ENCODE data around the gene KIF27. TPM values are rescaled to one million over a fixed set of nuclear protein-coding genes. Genes with fewer than 3 reads are reported as not detected.
"Not testable (repeated sequence)": the region's sequence is repeated elsewhere in the genome, so short reads cannot be mapped to it uniquely, and the experiment has no call there.

KIF27 gene, protein sequence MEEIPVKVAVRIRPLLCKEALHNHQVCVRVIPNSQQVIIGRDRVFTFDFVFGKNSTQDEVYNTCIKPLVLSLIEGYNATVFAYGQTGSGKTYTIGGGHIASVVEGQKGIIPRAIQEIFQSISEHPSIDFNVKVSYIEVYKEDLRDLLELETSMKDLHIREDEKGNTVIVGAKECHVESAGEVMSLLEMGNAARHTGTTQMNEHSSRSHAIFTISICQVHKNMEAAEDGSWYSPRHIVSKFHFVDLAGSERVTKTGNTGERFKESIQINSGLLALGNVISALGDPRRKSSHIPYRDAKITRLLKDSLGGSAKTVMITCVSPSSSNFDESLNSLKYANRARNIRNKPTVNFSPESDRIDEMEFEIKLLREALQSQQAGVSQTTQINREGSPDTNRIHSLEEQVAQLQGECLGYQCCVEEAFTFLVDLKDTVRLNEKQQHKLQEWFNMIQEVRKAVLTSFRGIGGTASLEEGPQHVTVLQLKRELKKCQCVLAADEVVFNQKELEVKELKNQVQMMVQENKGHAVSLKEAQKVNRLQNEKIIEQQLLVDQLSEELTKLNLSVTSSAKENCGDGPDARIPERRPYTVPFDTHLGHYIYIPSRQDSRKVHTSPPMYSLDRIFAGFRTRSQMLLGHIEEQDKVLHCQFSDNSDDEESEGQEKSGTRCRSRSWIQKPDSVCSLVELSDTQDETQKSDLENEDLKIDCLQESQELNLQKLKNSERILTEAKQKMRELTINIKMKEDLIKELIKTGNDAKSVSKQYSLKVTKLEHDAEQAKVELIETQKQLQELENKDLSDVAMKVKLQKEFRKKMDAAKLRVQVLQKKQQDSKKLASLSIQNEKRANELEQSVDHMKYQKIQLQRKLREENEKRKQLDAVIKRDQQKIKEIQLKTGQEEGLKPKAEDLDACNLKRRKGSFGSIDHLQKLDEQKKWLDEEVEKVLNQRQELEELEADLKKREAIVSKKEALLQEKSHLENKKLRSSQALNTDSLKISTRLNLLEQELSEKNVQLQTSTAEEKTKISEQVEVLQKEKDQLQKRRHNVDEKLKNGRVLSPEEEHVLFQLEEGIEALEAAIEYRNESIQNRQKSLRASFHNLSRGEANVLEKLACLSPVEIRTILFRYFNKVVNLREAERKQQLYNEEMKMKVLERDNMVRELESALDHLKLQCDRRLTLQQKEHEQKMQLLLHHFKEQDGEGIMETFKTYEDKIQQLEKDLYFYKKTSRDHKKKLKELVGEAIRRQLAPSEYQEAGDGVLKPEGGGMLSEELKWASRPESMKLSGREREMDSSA (N-terminal part only)
- total RNA-seq, result 2.7 TPM

DNA sequence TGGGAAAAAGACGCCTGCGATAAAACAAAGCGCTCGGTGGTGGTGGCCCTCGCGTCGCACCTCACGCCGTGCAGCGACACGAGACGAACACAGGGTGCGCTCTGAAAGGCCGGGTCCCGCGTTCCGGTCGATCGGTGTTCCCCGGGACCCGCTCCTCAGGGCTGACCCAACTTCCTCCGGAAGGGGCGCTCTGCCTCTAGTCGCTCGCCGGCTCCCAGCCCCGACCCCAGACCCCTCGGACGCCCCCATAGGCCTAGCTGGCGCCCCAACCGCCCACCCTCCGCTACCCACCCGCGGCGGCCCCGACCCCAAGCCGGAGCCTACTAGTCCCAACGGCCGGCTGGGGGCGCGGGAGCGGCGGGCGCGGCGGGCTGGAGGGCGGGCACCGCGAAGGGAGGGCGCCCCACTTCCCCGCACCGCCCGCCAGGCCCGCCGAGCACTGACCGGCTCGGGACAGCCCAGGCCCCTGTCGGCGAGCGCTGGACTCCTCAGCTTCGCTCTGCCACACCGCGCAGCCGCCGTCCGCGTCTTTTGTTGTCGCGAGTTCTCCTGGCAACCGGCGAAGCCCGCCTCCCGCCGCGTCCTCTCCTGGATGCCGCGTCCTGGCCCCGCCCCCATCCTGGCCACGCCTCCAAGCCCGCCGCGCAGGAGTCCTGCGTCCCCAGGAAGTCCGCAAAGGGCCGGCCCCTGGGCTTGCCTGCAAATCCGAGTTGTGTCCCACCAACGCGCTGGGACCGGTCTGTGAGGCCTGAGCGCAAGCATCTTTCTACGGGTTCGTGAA, at the start of gene KIF27:
KIF27 (minus strand) TSS at position 506 of the 781 bp plus-strand sequence. CDS start 5,841 bp downstream, outside the sequence.
- DNase-seq (ENCODE audit: low read depth in 2 of 3, low spot score in 2 of 3), result peak; percentile 76 to 97 (median 96)

DNA sequence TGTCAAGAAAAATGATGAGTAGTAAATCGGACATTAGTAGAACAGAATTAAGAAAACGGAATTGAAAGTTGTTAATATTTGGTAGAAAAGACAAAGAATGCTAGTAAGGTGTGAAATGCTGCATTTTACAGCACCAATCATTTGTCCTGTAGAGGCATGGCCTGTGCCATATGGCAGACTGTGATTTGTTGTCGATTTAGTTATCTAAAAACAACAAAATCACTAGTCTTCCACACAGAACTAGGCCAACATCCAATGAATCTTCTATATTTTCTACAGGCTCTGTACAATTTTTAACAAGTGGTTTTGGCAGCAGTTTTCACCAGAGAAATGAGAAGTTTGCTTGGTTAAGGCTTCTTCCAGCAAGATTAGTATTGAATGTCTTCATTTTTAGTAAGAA, 48.4 kb upstream of the KIF27 start:
- no peak for DNase-seq (ENCODE audit: low read depth in 2 of 3, low spot score in 2 of 3)

DNA sequence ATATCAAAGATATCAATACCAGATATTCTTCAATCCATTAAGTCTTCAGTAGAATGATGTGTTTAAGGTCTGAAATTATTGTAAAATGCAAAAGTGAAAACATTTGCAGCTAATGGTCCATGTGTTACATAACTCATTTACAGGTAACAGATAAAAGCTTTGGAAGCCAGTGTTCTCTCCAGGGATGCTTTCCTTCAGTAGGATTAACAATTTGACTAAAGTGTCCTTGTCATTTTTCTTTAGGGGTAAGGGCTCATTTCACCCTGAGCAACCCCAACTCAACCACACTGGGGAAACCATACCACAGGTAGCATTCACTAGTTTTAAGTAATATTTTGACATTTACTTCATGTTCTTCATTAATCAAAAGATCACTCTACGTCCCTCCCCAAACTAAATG, 45.8 kb upstream of the KIF27 start:
- no peak for DNase-seq (ENCODE audit: low read depth in 2 of 3, low spot score in 2 of 3)

DNA sequence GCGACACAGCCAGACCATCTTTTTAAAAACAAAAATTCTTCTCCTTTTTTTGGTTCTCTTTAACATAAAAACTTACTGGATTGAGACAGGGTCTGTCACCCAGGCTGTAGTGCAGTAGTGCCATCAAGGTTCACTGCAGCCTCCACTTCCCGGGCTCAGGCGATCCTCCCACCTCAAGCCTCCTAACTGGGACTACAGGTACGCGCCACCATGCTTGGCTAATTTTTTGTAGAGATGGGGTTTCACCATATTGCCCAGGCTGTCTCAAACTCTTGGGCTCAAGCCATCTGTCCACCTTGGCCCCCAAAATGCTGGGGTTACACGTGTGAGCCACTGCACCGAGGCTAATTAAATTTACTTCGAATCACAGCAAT, 45.0 kb upstream of the KIF27 start:
- DNase-seq (ENCODE audit: low read depth in 2 of 3, low spot score in 2 of 3), result no peak

DNA sequence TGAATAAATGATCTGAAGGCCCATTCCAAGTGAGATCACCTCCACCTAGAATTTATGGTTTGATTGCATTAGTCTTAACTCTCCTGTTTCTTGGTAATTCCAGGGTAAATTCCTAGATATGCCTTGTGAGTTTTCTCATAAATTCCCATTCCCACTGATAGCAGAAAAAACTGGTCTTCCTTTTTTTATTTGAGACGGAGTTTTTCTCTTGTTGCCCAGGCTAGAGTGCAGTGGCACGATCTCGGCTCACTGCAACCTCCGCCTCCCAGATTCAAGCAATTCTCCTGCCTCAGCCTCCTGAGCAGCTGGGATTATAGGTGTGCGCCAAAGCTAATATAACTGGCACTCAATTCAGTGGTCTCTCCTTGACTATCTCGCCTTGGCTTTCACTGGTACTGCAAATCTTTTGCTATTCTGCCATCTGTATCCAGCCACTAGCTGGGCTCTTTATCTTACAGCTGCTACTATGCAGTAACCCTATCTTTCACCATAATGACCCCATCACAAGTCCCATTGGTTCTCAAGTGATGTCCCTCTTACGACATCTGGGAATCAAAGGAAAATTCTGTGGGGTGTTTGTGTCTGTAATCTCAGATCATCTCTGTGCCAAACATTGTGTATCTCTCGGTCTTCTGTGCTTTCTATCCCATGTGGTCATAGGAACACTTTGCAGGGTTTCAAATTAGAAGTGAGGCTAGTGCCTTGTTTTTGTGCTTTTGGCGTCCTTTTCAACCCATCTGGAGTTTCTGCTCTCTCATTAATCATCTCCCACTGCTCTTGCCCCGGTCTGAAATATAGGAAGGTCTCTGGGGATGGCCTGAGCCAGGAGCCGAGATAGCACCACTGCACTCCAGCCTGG, 44.3 kb upstream of the KIF27 start:
- no peak for DNase-seq (ENCODE audit: low read depth in 2 of 3, low spot score in 2 of 3)

DNA sequence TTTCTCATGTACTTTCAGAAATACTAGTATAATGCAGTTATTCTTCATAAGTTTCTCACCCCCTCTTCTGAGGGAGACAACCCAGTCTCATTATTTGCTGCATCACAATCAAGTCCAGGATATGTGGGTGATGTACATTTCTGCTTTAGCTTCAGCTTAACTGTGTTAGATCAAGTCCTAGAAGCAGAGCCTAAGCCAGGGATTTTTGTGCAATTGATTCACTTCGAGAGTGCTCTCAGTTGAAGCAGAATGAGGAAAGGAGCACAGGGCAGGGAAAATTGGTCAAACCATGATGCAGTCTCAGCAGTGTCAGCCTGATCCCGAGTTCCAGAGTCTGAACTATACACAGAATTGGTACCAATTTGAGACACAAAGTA, 43.7 kb upstream of the KIF27 start:
- DNase-seq (ENCODE audit: low read depth in 2 of 3, low spot score in 2 of 3), result no peak

DNA sequence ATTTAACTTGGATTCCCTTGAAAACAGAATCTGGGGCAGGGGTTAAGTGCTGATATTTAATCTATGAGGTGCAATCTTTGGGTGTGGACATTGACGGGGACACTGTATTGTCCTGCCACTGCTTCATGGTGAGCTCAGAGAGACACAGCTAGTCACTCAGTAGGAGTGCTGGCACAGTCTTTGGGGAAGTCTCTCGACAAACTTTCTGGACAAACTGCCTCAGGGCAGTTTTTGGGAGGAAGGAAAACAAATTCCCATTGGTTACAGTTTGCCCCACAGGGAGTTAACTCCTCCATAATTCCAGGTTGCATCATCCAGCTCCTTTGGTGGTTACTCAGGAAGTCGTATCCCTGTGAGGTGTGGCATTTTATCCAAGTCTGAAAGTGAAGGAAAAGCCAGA, 40.9 kb upstream of the KIF27 start:
- DNase-seq (ENCODE audit: low read depth in 2 of 3, low spot score in 2 of 3), result no peak

DNA sequence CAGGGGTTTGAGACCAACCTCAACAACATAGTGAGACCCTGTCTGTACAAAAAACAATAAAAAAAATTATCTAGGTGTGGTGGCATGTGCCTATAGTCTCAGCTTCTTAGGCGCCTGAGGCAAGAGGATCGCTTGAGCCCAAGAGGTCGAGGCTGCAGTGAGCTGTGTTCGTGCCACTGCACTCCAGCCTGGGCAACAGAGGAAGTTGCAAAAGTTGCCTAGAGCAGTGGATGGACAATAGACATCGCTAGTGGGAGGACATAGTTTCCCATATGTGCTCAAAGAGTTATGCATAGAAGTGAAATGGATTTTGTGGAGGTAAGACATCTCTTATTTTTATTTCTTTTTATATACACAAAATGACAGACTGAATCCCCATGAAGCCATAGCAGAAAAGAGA, 39.8 kb upstream of the KIF27 start:
- DNase-seq (ENCODE audit: low read depth in 2 of 3, low spot score in 2 of 3), result no peak

DNA sequence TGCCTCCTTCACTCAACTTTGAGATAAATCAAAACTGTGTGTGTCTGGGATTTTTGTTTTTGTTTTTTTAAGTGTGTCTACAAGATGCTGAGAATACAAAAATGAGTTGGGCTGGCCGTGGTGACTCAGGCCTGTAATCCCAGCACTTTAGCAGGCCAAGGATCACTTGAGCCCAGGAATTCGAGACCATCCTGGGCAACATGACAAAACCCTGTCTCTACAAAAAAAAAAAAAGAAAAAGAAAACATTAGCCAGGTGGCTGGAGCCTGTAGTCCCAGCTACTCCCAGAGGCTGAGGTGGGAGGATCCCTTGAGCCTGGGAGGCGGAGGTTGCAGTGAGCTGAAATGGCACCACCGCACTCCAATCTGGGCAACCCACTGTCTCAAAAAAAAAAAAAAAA, 37.8 kb upstream of the KIF27 start:
- DNase-seq (ENCODE audit: low read depth in 2 of 3, low spot score in 2 of 3), result no peak

DNA sequence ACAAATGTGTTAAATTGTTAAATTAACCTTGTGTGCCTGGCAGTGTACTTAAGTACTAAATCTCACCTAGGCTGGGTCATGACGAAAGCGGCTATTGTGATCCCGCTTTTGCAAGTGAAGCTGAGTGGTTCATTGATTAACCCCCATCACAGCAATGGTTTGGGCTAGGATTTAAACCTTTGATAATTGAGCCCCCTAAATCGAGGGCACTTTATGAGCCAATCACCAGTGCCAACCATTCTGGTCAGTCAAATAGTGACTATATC, 35.9 kb upstream of the KIF27 start:
- no peak for DNase-seq (ENCODE audit: low read depth in 2 of 3, low spot score in 2 of 3)

DNA sequence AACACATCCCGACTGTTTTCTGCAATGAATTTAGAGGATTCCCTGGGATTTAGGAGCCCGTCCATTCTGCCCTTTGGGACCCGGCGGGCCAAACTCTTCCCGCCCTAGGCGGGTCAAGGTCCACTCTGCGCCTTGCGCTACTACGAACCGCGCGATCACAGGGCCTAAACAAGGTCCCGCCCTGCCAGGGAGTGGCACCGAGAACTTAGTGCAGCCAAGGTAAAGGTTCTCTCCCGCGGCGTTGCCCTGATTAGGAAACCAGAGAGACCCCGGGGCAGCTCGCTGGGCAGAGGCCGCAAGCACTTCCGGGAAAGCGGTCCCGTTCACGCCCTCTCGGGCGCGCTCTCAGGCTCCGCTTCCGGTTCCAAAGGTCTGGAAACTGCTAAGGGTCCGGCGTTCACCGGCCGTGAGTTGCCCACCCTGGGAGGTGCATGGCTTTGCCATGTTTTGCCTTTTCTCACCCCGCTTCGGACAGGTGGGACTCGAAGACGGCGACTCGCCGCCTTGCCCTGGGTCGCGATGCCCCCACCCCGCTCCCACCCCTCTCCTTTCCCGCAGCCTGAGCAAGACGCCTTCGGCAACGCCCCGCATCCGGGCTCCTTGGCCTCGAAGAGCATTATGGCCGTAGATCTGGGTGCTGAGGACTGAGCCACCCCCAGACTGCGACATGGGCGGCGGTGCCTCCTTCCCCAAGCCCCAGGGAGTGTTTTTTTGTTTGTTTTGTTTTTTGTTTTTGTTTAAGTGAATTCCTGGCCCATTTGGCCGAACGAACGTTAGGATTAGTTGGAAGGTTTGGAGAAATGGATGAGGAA, 35.4 kb upstream of the KIF27 start:
- DNase-seq (ENCODE audit: low read depth in 2 of 3, low spot score in 2 of 3), result peak in 2 of 3 donors; percentile 49 to 52

DNA sequence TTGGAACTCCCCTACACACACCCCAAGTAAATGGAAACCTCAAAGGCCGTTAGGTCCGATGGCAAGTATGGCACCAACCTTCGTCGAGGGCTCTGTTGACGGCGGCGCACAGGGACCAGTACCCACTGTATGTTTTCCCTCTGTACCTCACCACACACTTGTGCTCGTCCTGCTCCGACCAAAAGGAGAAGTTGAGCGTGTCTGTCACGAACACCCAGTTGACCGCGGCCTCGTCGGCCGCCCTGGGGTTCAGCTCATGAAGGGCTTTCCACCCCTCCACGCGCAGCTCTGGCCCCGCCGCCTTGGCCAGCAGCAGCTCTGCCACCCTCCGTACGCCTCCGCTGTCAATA, 34.8 kb upstream of the KIF27 start:
- peak in 2 of 3 donors; percentile 62 to 74 for DNase-seq (ENCODE audit: low read depth in 2 of 3, low spot score in 2 of 3)

DNA sequence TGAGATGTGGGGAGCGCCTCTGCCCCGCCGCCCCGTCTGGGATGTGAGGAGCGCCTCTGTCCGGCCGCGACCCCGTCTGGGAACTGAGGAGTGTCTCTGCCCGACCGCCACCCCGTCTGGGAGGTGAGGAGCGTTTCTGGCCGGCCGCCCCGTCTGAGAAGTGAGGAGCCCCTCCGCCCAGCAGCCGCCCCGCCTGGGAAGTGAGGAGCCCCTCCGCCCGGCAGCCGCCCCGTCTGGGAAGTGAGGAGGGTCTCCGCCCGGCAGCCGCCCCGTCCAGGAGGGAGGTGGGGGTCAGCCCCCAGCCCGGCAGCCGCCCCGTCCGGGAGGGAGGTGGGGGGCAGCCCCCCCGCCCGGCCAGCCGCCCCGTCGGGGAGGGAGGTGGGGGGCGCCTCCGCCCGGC, 26.9 kb upstream of the KIF27 start:
- not testable (repeated sequence) for DNase-seq (ENCODE audit: low read depth in 2 of 3, low spot score in 2 of 3)

DNA sequence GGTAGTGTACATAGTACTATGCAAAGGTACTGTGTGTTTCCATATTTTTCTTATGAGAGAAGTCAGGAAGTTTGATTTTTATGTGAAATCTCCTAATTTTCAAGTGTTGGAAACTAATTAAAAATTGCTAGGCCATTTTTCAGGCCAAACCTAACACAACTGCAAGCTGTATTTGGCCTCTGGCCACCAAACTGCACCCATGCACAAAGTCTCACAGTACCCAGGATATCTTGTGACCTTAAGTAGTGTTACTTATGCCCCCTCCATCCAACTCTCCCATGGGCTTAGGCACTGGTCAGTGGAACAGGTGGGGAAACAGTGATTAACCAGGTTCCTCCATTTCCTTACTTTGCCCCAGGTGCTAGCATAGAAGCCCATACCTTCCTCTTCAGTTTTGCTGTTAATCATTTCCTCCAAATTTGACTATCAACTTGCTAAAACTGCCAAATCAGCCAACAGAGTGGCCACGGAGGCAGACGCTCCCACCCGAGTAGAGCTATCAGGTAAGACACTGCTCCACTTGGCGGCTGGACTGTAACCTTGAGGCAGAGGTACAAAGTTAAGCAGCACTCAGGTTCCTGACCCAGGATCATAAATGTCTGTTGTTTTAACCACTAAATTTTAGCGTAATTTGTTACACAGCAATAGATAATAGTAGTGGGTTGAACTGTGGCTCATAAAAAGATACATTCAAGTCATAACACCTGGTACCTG, 19.5 kb upstream of the KIF27 start:
- DNase-seq (ENCODE audit: low read depth in 2 of 3, low spot score in 2 of 3), result no peak

DNA sequence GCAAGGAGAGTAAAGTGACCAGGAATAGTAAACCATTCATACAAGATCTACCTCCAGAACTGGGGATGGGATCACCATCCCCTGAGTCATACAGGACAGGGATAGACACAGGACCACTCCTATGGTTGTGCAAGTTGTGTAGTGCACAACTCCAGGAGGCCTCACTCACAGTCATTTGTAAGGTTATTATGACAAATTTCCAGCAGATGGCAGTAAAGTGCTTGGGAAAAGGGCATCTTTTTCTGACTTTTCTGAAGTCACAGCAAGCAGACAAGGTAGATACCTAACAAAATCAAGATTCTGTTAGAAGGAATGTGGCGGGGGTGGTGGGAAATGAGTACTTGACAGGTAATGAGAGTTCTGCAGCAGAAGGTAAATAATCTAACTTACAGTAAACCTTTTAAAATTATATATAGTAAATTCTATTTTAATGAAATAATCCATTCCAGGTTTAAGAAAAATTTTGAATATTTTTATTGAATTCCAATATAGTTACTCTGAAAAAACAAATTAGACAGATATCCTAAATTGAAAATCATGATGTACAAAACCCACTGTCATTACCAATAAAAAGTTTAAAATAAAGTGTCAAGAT, 16.7 kb upstream of the KIF27 start:
- DNase-seq (ENCODE audit: low read depth in 2 of 3, low spot score in 2 of 3), result peak; percentile 44 to 84 (median 56)

DNA sequence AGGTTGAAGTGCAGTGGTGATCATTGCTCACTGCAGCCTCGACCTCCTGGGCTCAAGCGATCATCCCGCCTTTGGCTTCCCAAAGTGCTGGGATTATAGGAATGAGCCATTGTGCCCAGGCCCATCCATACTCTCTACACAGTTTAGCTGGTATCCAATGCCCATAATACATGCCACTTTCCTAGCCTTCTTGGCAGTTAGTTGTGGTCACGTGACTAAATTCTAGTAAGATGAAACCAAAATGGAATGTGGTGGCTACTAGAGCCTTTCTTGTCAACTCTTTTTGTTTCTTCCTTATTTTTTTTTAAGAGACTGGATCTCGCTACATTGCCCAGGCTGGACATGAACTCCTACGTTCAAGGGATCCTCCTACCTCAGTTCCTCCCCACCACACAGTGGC, 15.3 kb upstream of the KIF27 start:
- no peak for DNase-seq (ENCODE audit: low read depth in 2 of 3, low spot score in 2 of 3)

DNA sequence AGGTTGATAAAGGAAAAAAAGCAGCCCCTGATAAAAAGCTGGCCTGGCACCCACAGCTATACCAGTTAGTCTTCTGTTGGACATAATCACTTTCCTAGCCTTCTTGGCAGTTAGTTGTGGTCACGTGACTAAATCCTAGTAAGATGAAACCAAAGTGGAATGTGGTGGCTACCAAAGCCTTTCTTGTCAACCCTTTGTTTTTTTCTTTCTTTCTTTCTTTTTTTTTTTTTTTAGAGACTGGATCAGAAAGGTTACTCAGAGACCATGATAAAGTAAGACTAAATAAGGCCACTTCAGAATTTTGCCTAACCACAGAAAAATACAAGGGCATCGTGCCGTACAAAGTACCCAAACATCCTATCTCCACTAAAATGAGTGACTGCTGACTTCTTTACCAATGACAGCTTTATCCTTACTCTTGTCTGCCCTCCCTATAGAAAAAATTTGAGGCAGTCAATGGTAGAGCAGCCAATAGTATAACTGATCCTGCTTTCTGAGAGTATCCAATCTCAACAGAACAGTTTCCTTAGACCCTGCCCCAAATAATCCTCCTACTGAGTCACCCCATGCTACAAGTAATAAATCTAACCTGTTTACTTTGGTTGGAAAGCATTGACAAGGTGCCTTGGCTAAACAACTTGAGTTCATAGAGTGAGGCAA, 14.2 kb upstream of the KIF27 start:
- no peak for DNase-seq (ENCODE audit: low read depth in 2 of 3, low spot score in 2 of 3)

Measured in hematopoietic multipotent progenitor cell (in vitro differentiated cells).